Hepatic stellate cell (primary cell): ENCODE data around the gene STIM1.
"Not testable (repeated sequence)": the region's sequence is repeated elsewhere in the genome, so short reads cannot be mapped to it uniquely, and the experiment has no call there.

ENCODE experiments used
- DNase-seq: peaks from one replicate; pipeline ENCODE4 v3.0.0; 2011; ENCODE audit warnings: low spot score

The STIM1 gene

GRCh38 chr11:4027746-4028145, 172.3 kb downstream of the STIM1 start:
- DNase-seq, result no peak

GRCh38 chr11:4030197-4030596, 174.7 kb downstream of the STIM1 start:
- DNase-seq, result no peak

- no peak for DNase-seq
These were observed 176.6 kb downstream of the STIM1 start for GRCh38 chr11:4032097-4032496.

GRCh38 chr11:4035985-4036384, 180.5 kb downstream of the STIM1 start:
- no peak for DNase-seq

GRCh38 chr11:4039011-4039410, 183.5 kb downstream of the STIM1 start:
- DNase-seq, result no peak

- DNase-seq, result no peak
These were observed 185.0 kb downstream of the STIM1 start for GRCh38 chr11:4040461-4040860.

- no peak for DNase-seq
These were observed 186.4 kb downstream of the STIM1 start for GRCh38 chr11:4041731-4042391.

- no peak for DNase-seq
These were observed 189.6 kb downstream of the STIM1 start for GRCh38 chr11:4044976-4045646.

- DNase-seq, result no peak
These were observed 192.9 kb downstream of the STIM1 start for GRCh38 chr11:4048340-4048739.

- DNase-seq, result no peak
These were observed 193.5 kb downstream of the STIM1 start for GRCh38 chr11:4049006-4049405.

GRCh38 chr11:4050138-4050537, 194.7 kb downstream of the STIM1 start:
- no peak for DNase-seq

- DNase-seq, result not testable (repeated sequence)
These were observed 197.7 kb downstream of the STIM1 start for GRCh38 chr11:4053200-4053599.

- DNase-seq, result no peak
These were observed 199.2 kb downstream of the STIM1 start for GRCh38 chr11:4054643-4055042.

GRCh38 chr11:4059424-4059823, 204.0 kb downstream of the STIM1 start:
- no peak for DNase-seq

GRCh38 chr11:4060182-4060923, 204.9 kb downstream of the STIM1 start:
- no peak for DNase-seq

- DNase-seq, result no peak
These were observed 206.2 kb downstream of the STIM1 start for GRCh38 chr11:4061700-4062099.

GRCh38 chr11:4063348-4063747, 207.9 kb downstream of the STIM1 start:
- peak; percentile 27 for DNase-seq

GRCh38 chr11:4064278-4064955, 209.0 kb downstream of the STIM1 start:
- no peak for DNase-seq

- DNase-seq, result no peak
These were observed 209.6 kb downstream of the STIM1 start for GRCh38 chr11:4065086-4065485.

GRCh38 chr11:4065601-4066377, 210.3 kb downstream of the STIM1 start:
- DNase-seq, result no peak

GRCh38 chr11:4066910-4067309, 211.4 kb downstream of the STIM1 start:
- DNase-seq, result no peak

- DNase-seq, result no peak
These were observed 213.5 kb downstream of the STIM1 start for GRCh38 chr11:4068962-4069361.
